ENCODE data around the gene MMP14.

DNA sequence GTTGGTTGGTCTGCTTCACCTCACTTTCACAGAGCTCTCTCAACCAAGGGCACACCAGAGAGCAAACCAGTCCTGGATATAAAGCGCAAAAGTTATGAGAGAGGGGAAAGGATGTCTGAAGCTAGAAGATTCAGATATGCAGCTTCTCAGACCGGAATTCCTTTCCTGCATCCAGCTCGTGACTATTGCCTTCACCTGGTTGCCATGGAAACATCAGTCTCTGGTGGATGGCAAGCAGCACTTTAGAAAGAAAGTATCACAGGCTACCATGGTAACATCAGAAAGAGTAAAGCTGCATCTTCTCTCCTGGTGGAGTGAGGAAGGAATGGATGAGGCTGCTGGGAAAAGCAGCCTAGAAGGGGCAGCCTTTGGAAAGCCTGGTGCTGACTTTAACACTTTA, 60.4 kb downstream of the MMP14 start:
- TF ChIP-seq, protein P1, sequence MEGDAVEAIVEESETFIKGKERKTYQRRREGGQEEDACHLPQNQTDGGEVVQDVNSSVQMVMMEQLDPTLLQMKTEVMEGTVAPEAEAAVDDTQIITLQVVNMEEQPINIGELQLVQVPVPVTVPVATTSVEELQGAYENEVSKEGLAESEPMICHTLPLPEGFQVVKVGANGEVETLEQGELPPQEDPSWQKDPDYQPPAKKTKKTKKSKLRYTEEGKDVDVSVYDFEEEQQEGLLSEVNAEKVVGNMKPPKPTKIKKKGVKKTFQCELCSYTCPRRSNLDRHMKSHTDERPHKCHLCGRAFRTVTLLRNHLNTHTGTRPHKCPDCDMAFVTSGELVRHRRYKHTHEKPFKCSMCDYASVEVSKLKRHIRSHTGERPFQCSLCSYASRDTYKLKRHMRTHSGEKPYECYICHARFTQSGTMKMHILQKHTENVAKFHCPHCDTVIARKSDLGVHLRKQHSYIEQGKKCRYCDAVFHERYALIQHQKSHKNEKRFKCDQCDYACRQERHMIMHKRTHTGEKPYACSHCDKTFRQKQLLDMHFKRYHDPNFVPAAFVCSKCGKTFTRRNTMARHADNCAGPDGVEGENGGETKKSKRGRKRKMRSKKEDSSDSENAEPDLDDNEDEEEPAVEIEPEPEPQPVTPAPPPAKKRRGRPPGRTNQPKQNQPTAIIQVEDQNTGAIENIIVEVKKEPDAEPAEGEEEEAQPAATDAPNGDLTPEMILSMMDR (IDR thresholded peaks at IDR 0.05; ENCODE audit: insufficient read depth, low read length): no peak
- TF ChIP-seq, protein P2, sequence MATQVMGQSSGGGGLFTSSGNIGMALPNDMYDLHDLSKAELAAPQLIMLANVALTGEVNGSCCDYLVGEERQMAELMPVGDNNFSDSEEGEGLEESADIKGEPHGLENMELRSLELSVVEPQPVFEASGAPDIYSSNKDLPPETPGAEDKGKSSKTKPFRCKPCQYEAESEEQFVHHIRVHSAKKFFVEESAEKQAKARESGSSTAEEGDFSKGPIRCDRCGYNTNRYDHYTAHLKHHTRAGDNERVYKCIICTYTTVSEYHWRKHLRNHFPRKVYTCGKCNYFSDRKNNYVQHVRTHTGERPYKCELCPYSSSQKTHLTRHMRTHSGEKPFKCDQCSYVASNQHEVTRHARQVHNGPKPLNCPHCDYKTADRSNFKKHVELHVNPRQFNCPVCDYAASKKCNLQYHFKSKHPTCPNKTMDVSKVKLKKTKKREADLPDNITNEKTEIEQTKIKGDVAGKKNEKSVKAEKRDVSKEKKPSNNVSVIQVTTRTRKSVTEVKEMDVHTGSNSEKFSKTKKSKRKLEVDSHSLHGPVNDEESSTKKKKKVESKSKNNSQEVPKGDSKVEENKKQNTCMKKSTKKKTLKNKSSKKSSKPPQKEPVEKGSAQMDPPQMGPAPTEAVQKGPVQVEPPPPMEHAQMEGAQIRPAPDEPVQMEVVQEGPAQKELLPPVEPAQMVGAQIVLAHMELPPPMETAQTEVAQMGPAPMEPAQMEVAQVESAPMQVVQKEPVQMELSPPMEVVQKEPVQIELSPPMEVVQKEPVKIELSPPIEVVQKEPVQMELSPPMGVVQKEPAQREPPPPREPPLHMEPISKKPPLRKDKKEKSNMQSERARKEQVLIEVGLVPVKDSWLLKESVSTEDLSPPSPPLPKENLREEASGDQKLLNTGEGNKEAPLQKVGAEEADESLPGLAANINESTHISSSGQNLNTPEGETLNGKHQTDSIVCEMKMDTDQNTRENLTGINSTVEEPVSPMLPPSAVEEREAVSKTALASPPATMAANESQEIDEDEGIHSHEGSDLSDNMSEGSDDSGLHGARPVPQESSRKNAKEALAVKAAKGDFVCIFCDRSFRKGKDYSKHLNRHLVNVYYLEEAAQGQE (IDR thresholded peaks at IDR 0.05; ENCODE audit: insufficient replicate concordance, low read depth): no peak
- no peak for TF ChIP-seq POLR2AphosphoS5 (IDR thresholded peaks at IDR 0.05; ENCODE audit: low read depth)
- no peak for TF ChIP-seq SPI1 (IDR thresholded peaks at IDR 0.05; ENCODE audit: borderline replicate concordance, low read depth)

Data from HL-60 (cell line).